NCI-H69 (cell line): Measurements from ENCODE around the gene CCBE1.
A peak's percentile ranks its signal among the peaks of the same experiment; 100 is the strongest.

Experiments used
- DNase-seq: peaks from one replicate; lab custom pipeline; 2025; lab: John Stamatoyannopoulos, UW

Gene CCBE1

GRCh38 chr18:59395226-59396175, 301.7 kb downstream of the CCBE1 start:
- DNase-seq, result peak; percentile 59

- DNase-seq, result no peak
Observed at GRCh38 chr18:59393381-59393780, 303.8 kb downstream of the CCBE1 start.

- DNase-seq, result peak; percentile 83
Observed at GRCh38 chr18:59388817-59389216, 308.4 kb downstream of the CCBE1 start.

GRCh38 chr18:59387687-59388565, 309.3 kb downstream of the CCBE1 start:
- DNase-seq, result peak; percentile 99

- DNase-seq, result peak; percentile 97
Observed at GRCh38 chr18:59386909-59387686, 310.1 kb downstream of the CCBE1 start.

- peak; percentile 90 for DNase-seq
Observed at GRCh38 chr18:59385191-59385590, 312.0 kb downstream of the CCBE1 start.

GRCh38 chr18:59383851-59384250, 313.4 kb downstream of the CCBE1 start:
- peak; percentile 100 for DNase-seq

- peak; percentile 50 for DNase-seq
Observed at GRCh38 chr18:59382383-59382782, 314.8 kb downstream of the CCBE1 start.

GRCh38 chr18:59381949-59382348, 315.3 kb downstream of the CCBE1 start:
- no peak for DNase-seq
